H1 (cell line): ENCODE data around the gene CASK. TPM values are rescaled to one million over a fixed set of nuclear protein-coding genes. Genes with fewer than 3 reads are reported as not detected.

Experiments
- CHD7 ChIP-seq: fragments of 300-600 bp; sonication (generic); IDR thresholded peaks from 2 replicates; pipeline ENCODE4 v1.7.1; 2012; ENCODE audit warnings: low read length, moderate library complexity, mild to moderate bottlenecking, inconsistent platforms; ENCODE audit not compliant: insufficient replicate concordance
- E2F6 ChIP-seq: IDR thresholded peaks from 2 replicates; pipeline ENCODE4 v1.6.1; 2012; ENCODE audit warnings: inconsistent platforms
- KDM5A ChIP-seq: fragments of 200-600 bp; IDR thresholded peaks from 2 replicates; pipeline ENCODE4 v1.7.1; 2012; ENCODE audit warnings: mild to moderate bottlenecking, low read length, inconsistent platforms, mixed read lengths
- POU5F1 ChIP-seq: IDR thresholded peaks from 2 replicates; pipeline ENCODE4 v1.6.1; 2011; ENCODE audit warnings: low read depth, mild to moderate bottlenecking, low read length, moderate library complexity
- SP4 ChIP-seq: IDR thresholded peaks from 2 replicates; pipeline ENCODE4 v1.6.1; 2012; ENCODE audit warnings: low read length, inconsistent platforms
- YY1 ChIP-seq: IDR thresholded peaks from 2 replicates; pipeline ENCODE4 v1.6.1; 2011; ENCODE audit warnings: low read depth, mild to moderate bottlenecking, low read length
- polyA plus RNA-seq, 7 experiments: library from polyadenylated mRNA; depleted of rRNA in 3 of 7; stranded (reverse) in 5 of 7; unstranded in 2 of 7; fragments of >200 nt in 5 of 7; fragments of 200-250 nt in 2 of 7; gene quantifications; 1 replicate in 5 of 7; 2 replicates in 1 of 7; 4 replicates in 1 of 7; pipeline versions ENCODE4 v1.2.1 to v1.2.3, GENCODE V29; 2011 to 2013; ENCODE audit warnings: missing spikeins in 2 of 7, mixed read lengths in 2 of 7
- total RNA-seq: library from RNA; stranded (reverse); fragmentation: NEBNext Ultra II Directional; extraction: Animal tissue kit (Norgen Biotek cat#: 25700); gene quantifications from 2 replicates; pipeline ENCODE4 v1.2.1, GENCODE V29; 2021
- TF ChIP-seq, protein P1 (sequence below): IDR thresholded peaks from 2 replicates; pipeline ENCODE4 v1.6.1; 2011; ENCODE audit warnings: low read length, improper control_type of control experiment
- TF ChIP-seq, protein P2 (sequence below): IDR thresholded peaks from 2 replicates; pipeline ENCODE4 v1.6.1; 2011; ENCODE audit warnings: low read depth, mild to moderate bottlenecking, low read length; ENCODE audit not compliant: insufficient read depth

The CASK gene
- total and polyA plus RNA-seq, 2 of the 8 experiments (the other 6 are each of a cell fraction or from before 2014, with no cell fraction given) = 21.6 to 55.1 TPM

DNA sequence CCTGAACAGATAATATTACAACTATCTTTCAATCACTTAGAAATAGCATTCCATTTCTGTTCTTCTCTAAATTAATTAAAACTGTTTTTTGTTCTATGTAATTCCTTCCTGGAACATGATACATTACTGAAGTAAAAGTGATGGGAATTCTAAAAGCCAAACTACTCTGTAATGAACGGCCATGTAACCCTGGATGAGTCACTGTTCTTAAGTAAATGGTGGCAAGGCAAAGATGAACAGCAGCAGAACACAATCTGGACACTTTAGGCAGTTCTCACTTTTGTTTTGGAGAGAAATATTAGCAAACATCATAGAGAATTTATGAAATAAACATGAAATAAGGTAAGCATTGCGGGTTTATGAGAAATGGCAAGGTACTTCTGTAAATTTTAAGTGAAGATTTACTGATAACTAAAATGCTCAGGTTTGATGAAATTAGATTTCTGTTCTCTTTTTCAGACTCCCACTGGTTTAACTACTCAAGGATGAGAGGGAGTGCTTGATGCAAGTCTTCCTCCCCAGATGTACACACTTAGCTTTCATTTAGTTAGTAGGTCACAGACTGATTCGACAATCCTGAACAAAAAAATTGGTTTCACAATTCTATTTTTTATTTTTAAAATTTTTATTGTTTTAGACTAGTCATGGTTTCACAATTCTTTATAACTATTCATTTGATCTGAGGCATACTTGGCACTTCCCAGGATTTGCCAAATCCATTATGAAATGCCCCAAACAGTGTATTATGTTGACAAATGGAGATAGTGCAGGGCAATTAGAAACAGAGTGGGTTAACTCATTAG lies 200.3 kb downstream of the CASK start (continued):
- TF ChIP-seq CHD7 (no peak), YY1 (no peak), KDM5A (no peak), E2F6 (no peak), POU5F1 (no peak), SP4 (no peak)
- TF ChIP-seq, protein P1, sequence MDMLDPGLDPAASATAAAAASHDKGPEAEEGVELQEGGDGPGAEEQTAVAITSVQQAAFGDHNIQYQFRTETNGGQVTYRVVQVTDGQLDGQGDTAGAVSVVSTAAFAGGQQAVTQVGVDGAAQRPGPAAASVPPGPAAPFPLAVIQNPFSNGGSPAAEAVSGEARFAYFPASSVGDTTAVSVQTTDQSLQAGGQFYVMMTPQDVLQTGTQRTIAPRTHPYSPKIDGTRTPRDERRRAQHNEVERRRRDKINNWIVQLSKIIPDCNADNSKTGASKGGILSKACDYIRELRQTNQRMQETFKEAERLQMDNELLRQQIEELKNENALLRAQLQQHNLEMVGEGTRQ = no peak
- TF ChIP-seq, protein P2, sequence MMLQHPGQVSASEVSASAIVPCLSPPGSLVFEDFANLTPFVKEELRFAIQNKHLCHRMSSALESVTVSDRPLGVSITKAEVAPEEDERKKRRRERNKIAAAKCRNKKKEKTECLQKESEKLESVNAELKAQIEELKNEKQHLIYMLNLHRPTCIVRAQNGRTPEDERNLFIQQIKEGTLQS = no peak
